A549 (cell line): ENCODE results near the gene TGFBR3. TPM values are rescaled to one million over a fixed set of nuclear protein-coding genes. Genes with fewer than 3 reads are reported as not detected.

ENCODE experiments used
- ATAC-seq, 2 experiments: fragments of 200-7000 bp in 1 of 2; fragments of >200 bp in 1 of 2; cut with Nextera tagmentation in 1 of 2; cut with Tn5 transposase in 1 of 2; 3 replicates each; pipeline versions ENCODE4 v1.8.0 to v1.9.1; 2018 to 2020; ENCODE audit warnings: mild to moderate bottlenecking in 1 of 2, moderate library complexity in 1 of 2
- CTCF ChIA-PET: fragments of 300-600 bp; sonication (Branson Sonifier 250); formaldehyde crosslinking; extraction: SDS; loops from one replicate; lab custom pipeline; 2021; ENCODE audit warnings: antibody characterized with exemption, inconsistent platforms; lab: Yijun Ruan, JAX
- POLR2A ChIA-PET: fragments of 350-600 bp; formaldehyde crosslinking; extraction: SDS; loops from one replicate; lab custom pipeline; 2021; ENCODE audit warnings: antibody characterized with exemption, inconsistent platforms; lab: Yijun Ruan, JAX
- DNase-seq, 2 experiments: peaks; one replicate each; pipeline versions ENCODE4 v3.0.0 to v3.0.0-alpha.2; 2011 to 2016; ENCODE audit warnings: low read depth in 1 of 2, low spot score in 1 of 2
- FAIRE-seq: peaks from 2 replicates; lab custom pipeline; 2011; peaks lifted over from hg19 to GRCh38; lab: Jason Lieb, UNC
- H3K27ac ChIP-seq, 2 experiments: fragments of >200 bp; sonication (Bioruptor Twin); formaldehyde crosslinking; 3 replicates each; pipeline ENCODE4 v1.5.1; 2016 to 2017
- H3K4me1 ChIP-seq: fragments of >200 bp; sonication (Bioruptor Twin); formaldehyde crosslinking; 3 replicates; pipeline ENCODE4 v1.6.1; 2016
- H3K4me2 ChIP-seq: fragments of >200 bp; sonication (Bioruptor Twin); formaldehyde crosslinking; 3 replicates; pipeline ENCODE4 v1.6.1; 2016
- H3K4me3 ChIP-seq: fragments of >200 bp; sonication (Bioruptor Twin); formaldehyde crosslinking; 3 replicates; pipeline ENCODE4 v1.5.1; 2016
- H3K9me3 ChIP-seq: fragments of >200 bp; sonication (Bioruptor Twin); formaldehyde crosslinking; 3 replicates; pipeline ENCODE4 v1.6.1; 2016
- ATOH8 ChIP-seq: fragments of 250-450 bp; sonication (Bioruptor Pico); IDR thresholded peaks from 2 replicates; pipeline ENCODE4 v1.5.0; 2020; ENCODE audit warnings: low read depth, mild to moderate bottlenecking, moderate library complexity
- BHLHE40 ChIP-seq: IDR thresholded peaks from 2 replicates; pipeline ENCODE4 v1.6.1; 2012; ENCODE audit warnings: low read depth, low read length, inconsistent platforms
- CBX2 ChIP-seq: fragments of 200-600 bp; sonication (generic); IDR thresholded peaks from 2 replicates; pipeline ENCODE4 v1.6.1; 2016; ENCODE audit warnings: low read depth, mild to moderate bottlenecking, borderline replicate concordance
- CEBPB ChIP-seq, 2 experiments: fragments of >200 bp in 1 of 2; sonication (Bioruptor Twin) in 1 of 2; formaldehyde crosslinking in 1 of 2; IDR thresholded peaks; 2 replicates each; pipeline ENCODE4 v1.6.1; 2012 to 2016
- ELK1 ChIP-seq: fragments of 150-350 bp; IDR thresholded peaks from 2 replicates; pipeline ENCODE4 v1.6.1; 2014; ENCODE audit warnings: low read depth, mild to moderate bottlenecking, low read length
- ESRRA ChIP-seq: fragments of 150-350 bp; IDR thresholded peaks from 2 replicates; pipeline ENCODE4 v1.6.1; 2014; ENCODE audit warnings: mild to moderate bottlenecking, low read length, borderline replicate concordance
- FOSB ChIP-seq: fragments of 250-450 bp; sonication (Bioruptor Pico); IDR thresholded peaks from 2 replicates; pipeline ENCODE4 v1.5.0; 2020; ENCODE audit warnings: mild to moderate bottlenecking, moderate library complexity
- FOSL2 ChIP-seq, 2 experiments: fragments of 450-650 bp in 1 of 2; fragments of >200 bp in 1 of 2; sonication (Bioruptor Twin) in 1 of 2; formaldehyde crosslinking; IDR thresholded peaks; 2 replicates each; pipeline versions ENCODE4 v1.5.0 to v1.6.1; 2016 to 2020; ENCODE audit warnings: mild to moderate bottlenecking in 1 of 2, moderate library complexity in 1 of 2
- FOXS1 ChIP-seq: fragments of 250-450 bp; sonication (Bioruptor Pico); IDR thresholded peaks from 2 replicates; pipeline ENCODE4 v1.5.0; 2020; ENCODE audit warnings: mild to moderate bottlenecking, moderate library complexity
- GATA3 ChIP-seq: IDR thresholded peaks from 2 replicates; pipeline ENCODE4 v1.6.1; 2012; ENCODE audit warnings: borderline replicate concordance
- HEYL ChIP-seq: fragments of 250-450 bp; sonication (Bioruptor Pico); IDR thresholded peaks from 2 replicates; pipeline ENCODE4 v1.8.0; 2021; ENCODE audit warnings: mild to moderate bottlenecking, moderate library complexity
- JUN ChIP-seq, 2 experiments: fragments of >200 bp; sonication (Bioruptor Twin); formaldehyde crosslinking; IDR thresholded peaks; 2 replicates in 1 of 2; 3 replicates in 1 of 2; pipeline ENCODE4 v1.6.1; 2016 to 2017
- KDM5A ChIP-seq: fragments of 200-600 bp; sonication (generic); IDR thresholded peaks from 2 replicates; pipeline ENCODE4 v1.6.1; 2016; ENCODE audit warnings: antibody characterized with exemption, mild to moderate bottlenecking
- MAFK ChIP-seq: fragments of 450-650 bp; IDR thresholded peaks from 2 replicates; pipeline ENCODE4 v1.6.1; 2014; ENCODE audit not compliant: partially characterized antibody
- MYC ChIP-seq: IDR thresholded peaks from 2 replicates; pipeline ENCODE4 v1.6.1; 2012; ENCODE audit warnings: mild to moderate bottlenecking, inconsistent platforms, low read length, improper control_type of control experiment, borderline replicate concordance
- NPAS2 ChIP-seq: fragments of 250-450 bp; sonication (Bioruptor Pico); IDR thresholded peaks from 2 replicates; pipeline ENCODE4 v1.8.0; 2022; ENCODE audit warnings: mild to moderate bottlenecking, moderate library complexity, borderline replicate concordance
- SMC3 ChIP-seq: fragments of >200 bp; sonication (Bioruptor Twin); formaldehyde crosslinking; IDR thresholded peaks from 3 replicates; pipeline ENCODE4 v1.6.1; 2018; ENCODE audit warnings: inconsistent platforms
- SREBF2 ChIP-seq: fragments of 450-650 bp; IDR thresholded peaks from 2 replicates; pipeline ENCODE4 v1.6.1; 2014; ENCODE audit warnings: mild to moderate bottlenecking, moderate library complexity
- TP53 ChIP-seq: fragments of 250-450 bp; sonication (Bioruptor Pico); IDR thresholded peaks from 2 replicates; pipeline ENCODE4 v1.5.0; 2021; ENCODE audit warnings: mild to moderate bottlenecking, moderate library complexity
- ZFP36 ChIP-seq: fragments of 450-650 bp; IDR thresholded peaks from 2 replicates; pipeline ENCODE4 v1.6.1; 2014; ENCODE audit warnings: borderline replicate concordance; ENCODE audit not compliant: partially characterized antibody
- WGBS: methylation state at CpG from one replicate; pipeline ENCODE4 v1.1.6; 2017; ENCODE audit errors: missing lambda C conversion rate; 5-methylcytosine and 5-hydroxymethylcytosine counted together
- polyA plus RNA-seq, 4 experiments: library from polyadenylated mRNA; depleted of rRNA in 3 of 4; stranded (reverse); fragments of >200 nt; fragmentation: RNase III in 1 of 4; extraction: RNeasy Plus Mini Kit Qiagen cat#74134 plus additional on column Dnase treatment in 1 of 4; gene quantifications; 2 replicates in 3 of 4; 3 replicates in 1 of 4; pipeline ENCODE4 v1.2.3, GENCODE V29; 2011 to 2017
- TF ChIP-seq, protein P1 (sequence below): fragments of 450-650 bp; IDR thresholded peaks from 2 replicates; pipeline ENCODE4 v1.6.1; 2014; ENCODE audit warnings: antibody characterized with exemption
- TF ChIP-seq, protein P2 (sequence below): IDR thresholded peaks from 2 replicates; pipeline ENCODE4 v1.6.1; 2012

Gene TGFBR3
- polyA plus RNA-seq, 2 of the 4 experiments (the other 2 are of a cell fraction), result 5.0 to 8.9 TPM

DNA sequence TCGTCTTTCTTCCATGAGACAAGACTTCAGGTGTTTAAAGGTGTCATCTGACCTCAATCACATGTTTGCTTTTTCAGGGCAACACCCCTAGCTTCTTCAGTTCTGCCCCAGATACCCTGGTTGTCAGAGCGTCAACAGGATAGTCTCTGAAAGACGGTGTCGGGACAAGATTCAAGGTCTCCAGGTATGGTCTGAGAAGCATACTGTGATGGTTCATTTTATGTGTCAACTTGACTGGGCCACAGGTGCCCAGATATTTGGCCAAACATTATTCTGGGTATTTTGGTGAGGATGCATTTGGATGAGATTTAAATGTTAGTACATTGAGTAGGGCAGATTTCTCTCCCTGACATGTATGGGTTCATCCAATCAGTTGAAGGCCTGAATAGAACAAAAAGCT, 148.3 kb downstream of the TGFBR3 start:
- no peak for FAIRE-seq
- peaks cover 51% of the 10 kb centered on the region for H3K4me1 ChIP-seq
- H3K27ac ChIP-seq, result peak overlapping the region; percentile 80 to 85
- H3K4me2 ChIP-seq, result peak overlapping the region; percentile 79
- 0 out of 3 replicates have a peak, but pooled peaks cover 3% of the 10 kb centered on the region for H3K9me3 ChIP-seq
- TF ChIP-seq SMC3, result no peak
- TF ChIP-seq FOXS1 (CRISPR knock-in tag), result no peak
- TF ChIP-seq, protein P1, sequence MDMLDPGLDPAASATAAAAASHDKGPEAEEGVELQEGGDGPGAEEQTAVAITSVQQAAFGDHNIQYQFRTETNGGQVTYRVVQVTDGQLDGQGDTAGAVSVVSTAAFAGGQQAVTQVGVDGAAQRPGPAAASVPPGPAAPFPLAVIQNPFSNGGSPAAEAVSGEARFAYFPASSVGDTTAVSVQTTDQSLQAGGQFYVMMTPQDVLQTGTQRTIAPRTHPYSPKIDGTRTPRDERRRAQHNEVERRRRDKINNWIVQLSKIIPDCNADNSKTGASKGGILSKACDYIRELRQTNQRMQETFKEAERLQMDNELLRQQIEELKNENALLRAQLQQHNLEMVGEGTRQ, result no peak
- TF ChIP-seq ZFP36, result no peak
- no peak for TF ChIP-seq ATOH8 (CRISPR knock-in tag)
- no peak for TF ChIP-seq CEBPB (IDR thresholded peaks at IDR 0.05)
- no peak for TF ChIP-seq ESRRA
- no peak for TF ChIP-seq ELK1
- no peak for TF ChIP-seq MAFK
- TF ChIP-seq CBX2, result no peak
- no peak for TF ChIP-seq KDM5A
- TF ChIP-seq MYC, result no peak
- no peak for TF ChIP-seq GATA3
- no peak for TF ChIP-seq NPAS2 (CRISPR knock-in tag)
- no peak for TF ChIP-seq FOSB (CRISPR knock-in tag)
- no peak for TF ChIP-seq SREBF2
- ChIA-PET CTCF (interaction anchor here (0.7 to 2.0 kb wide), 4 partner anchors 9 to 225 kb away, joined by 3 to 9 read pairs (median 3); partner anchors contain the start of gene TGFBR3), POLR2A (interaction anchor here (0.5 to 0.6 kb wide), 2 partner anchors 14 to 474 kb away, joined by 3 to 4 read pairs; no protein-coding TSS in a partner anchor)
- DNase-seq, result no peak
- 95% methylated on average over 4 of the region's 4 CpGs for WGBS
- 0 out of 3 replicates have a peak overlapping the region, but pooled peaks have one; percentile 2 for H3K4me3 ChIP-seq
- no peak for ATAC-seq

DNA sequence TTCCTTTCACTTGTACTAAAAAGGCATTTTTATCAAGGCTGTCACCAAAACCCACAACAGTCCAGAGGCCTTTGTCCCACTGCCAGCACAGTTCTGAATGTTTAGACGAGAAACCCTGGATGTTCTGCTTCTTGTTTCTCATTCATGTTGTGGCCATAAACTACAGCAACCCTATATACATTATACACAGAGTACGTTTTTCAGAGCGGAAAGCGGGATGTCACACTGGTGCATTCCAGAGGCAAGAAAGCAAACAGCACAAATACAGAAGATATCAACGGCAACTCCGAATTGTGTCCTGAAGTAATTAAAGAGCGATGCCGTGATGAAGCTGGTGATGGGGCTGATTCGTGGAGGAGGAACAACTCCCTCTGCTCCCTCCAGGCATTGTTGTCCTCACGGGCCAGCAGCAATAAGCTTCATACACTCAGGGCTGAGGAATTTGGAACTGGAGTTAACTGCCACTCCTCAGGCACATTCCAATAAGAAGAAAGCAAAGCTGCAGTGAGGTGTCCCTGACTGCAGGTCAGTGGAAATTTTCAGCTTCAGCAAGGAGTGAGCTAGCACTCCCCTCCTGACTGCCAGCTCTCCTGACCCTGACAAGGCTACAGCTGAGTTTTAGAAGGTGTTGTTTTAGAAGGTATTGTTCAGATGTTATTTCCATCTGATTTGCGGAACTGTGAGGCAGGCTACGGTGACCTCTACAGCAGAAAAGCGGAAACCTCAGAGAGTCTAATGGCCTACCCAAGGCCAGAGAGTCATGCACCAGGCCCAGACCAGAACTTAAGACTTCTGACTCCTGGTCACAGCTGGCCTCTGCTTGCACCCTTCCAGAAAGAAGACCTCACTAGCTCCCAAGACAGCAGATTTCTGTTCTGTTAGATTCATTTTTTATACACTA, 149.0 kb downstream of the TGFBR3 start:
- POLR2A ChIA-PET, result interaction anchor here (0.5 to 0.6 kb wide), 2 partner anchors 13 to 474 kb away, joined by 3 to 4 read pairs; no protein-coding TSS in a partner anchor
- Histone ChIP-seq H3K9me3 (0 out of 3 replicates have a peak, but pooled peaks cover 3% of the 10 kb centered on the region), H3K4me1 (peaks cover 57% of the 10 kb centered on the region)
- DNase-seq (peak; percentile 79 to 86), FAIRE-seq (peak; percentile 84)
- TF ChIP-seq FOSL2 (IDR thresholded peaks at IDR 0.05) (no peak), FOSL2 (CRISPR knock-in tag; IDR thresholded peaks at IDR 0.05) (peak; percentile 53), JUN (IDR thresholded peaks at IDR 0.05) (0 out of 5 replicates have a peak, but pooled peaks of 1 of the 2 experiments have one; percentile 40), HEYL (CRISPR knock-in tag) (no peak), FOSB (CRISPR knock-in tag) (no peak), BHLHE40 (peak; percentile 49; the same call in 1 of the 2 replicates), GATA3 (peak; percentile 62; the same call in 1 of the 2 replicates), ATOH8 (CRISPR knock-in tag) (no peak), TP53 (no peak)
- TF ChIP-seq, protein P2, sequence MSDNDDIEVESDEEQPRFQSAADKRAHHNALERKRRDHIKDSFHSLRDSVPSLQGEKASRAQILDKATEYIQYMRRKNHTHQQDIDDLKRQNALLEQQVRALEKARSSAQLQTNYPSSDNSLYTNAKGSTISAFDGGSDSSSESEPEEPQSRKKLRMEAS, result peak; percentile 39; the same call in 1 of the 2 replicates
- TF ChIP-seq, all 56 proteins: peak for 5
- Histone ChIP-seq H3K4me3 (0 out of 3 replicates have a peak overlapping the region, but pooled peaks have one; percentile 2), H3K27ac (peak overlapping the region; percentile 80 to 85), H3K4me2 (peak overlapping the region; percentile 79)
- ATAC-seq, result peak; percentile 96
- WGBS, result 15% methylated on average over 13 of the region's 13 CpGs
- CTCF ChIA-PET, result interaction anchor here (0.7 to 2.0 kb wide), 4 partner anchors 9 to 224 kb away, joined by 3 to 9 read pairs (median 3); partner anchors contain the start of gene TGFBR3
